Breast epithelium (tissue), 3 donors: ENCODE data around the gene KDM4B.

ENCODE experiments used
- POLR2A ChIP-seq: fragments of 450-650 bp; IDR thresholded peaks from one replicate; pipeline ENCODE4 v1.6.1; 2016; ENCODE audit warnings: antibody characterized with exemption, mild to moderate bottlenecking, moderate library complexity
- TF ChIP-seq, protein P1 (sequence below), 3 donors: fragments of 450-650 bp; IDR thresholded peaks; one replicate each; pipeline ENCODE4 v1.5.1; 2016 to 2017; ENCODE audit warnings: antibody characterized with exemption in 3 of 3, mild to moderate bottlenecking in 3 of 3, moderate library complexity in 3 of 3

DNA sequence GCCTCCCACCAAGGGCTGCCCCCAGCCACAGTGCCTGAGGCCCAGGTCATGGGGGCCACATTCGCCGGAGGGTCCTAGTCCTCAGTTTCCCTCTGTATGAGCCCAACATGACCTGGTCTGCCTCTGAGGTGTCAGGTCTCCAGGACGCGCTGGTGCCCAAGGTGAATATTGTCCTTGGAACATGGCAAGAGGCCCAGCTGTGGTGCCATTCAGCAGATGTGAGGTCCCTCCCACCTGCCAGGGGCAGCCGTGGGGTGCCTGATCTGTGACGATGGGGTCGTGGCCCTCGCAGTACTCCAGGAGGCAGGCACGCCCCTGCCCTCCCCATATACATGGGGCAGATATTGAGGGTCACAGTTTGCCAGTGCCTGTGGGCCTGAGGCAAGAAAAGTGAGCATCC, 151.9 kb downstream of the KDM4B start:
- TF ChIP-seq, protein P1, sequence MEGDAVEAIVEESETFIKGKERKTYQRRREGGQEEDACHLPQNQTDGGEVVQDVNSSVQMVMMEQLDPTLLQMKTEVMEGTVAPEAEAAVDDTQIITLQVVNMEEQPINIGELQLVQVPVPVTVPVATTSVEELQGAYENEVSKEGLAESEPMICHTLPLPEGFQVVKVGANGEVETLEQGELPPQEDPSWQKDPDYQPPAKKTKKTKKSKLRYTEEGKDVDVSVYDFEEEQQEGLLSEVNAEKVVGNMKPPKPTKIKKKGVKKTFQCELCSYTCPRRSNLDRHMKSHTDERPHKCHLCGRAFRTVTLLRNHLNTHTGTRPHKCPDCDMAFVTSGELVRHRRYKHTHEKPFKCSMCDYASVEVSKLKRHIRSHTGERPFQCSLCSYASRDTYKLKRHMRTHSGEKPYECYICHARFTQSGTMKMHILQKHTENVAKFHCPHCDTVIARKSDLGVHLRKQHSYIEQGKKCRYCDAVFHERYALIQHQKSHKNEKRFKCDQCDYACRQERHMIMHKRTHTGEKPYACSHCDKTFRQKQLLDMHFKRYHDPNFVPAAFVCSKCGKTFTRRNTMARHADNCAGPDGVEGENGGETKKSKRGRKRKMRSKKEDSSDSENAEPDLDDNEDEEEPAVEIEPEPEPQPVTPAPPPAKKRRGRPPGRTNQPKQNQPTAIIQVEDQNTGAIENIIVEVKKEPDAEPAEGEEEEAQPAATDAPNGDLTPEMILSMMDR (IDR thresholded peaks at IDR 0.05) = no peak
- TF ChIP-seq POLR2A = no peak
